HG03159 (cell line): ENCODE results near the gene CYP4V2.

Source experiments
- ATAC-seq: cut with Tn5 transposase; IDR thresholded peaks from one replicate; pipeline ENCODE4 v1.9.1; 2021; ENCODE audit warnings: mild to moderate bottlenecking, moderate library complexity; ENCODE audit not compliant: unreplicated experiment

Gene CYP4V2

DNA sequence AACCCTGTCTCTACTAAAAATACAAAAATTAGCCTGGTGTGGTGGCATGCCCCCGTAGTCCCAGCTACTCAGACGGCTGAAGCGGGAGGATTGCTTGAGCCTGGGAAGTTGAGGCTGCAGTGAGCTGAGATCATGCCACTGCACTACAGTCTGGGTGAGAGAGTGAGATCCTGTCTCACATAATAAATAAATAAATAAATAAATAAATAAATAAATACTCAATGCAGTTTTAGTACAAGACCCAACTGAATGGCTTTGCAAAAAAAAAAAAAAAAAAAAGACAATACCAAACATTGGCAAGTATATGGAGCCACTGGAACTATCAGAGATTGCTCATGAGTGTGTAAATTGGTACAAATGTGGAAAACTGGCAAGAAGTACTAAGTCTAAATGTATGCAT is 3.3 kb upstream of the CYP4V2 start:
- no peak for ATAC-seq

DNA sequence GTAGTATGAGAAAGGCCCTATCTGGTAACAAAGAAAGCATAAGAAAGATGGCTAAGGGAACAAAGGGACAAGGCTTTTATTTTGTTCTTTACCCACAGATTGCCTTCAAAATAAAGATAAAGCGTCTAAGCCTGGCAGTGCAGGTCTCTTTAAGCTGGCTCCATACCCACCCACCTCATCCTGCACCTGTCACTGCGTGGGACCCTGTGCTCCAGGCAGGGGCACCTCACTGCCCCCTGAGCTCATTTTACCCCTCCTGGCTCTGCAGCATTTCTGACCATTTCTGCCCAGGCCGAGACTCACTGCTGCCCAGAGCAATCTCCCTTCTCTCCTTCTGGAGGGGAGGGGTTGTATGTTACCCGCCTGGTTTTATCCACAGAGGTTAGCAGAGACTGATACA is 1.7 kb upstream of the CYP4V2 start:
- ATAC-seq = no peak

DNA sequence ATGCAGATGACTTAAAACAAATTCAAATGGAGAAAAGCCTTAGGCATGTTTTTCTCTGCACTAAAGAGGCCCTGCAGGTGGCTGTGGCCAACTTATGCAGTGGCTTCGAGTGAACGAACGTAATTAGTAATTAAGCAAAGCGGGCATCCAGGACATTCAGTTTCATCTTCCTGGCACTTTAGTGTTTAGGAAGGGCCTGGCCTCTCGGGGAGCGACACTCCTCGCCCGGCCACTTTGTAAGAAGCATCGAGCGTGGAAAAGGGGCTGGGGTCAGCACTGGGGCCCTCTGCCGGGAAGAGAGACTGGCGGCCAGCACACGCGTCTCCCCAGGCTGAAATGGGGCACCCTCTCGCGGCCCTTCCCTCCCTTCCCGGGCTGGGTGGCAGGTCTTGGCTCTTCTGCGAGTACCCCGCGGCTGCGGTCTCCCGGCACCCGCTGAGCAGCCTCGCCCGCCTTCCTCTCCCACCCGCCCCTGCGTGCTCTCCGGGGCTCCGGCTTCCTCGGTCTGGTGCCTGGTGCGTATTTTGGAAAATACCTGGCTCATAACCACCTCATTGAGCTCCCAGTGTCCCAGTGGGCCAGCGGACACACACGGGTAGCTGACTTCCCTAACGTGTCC is 677 bp upstream of the CYP4V2 start:
- peak; percentile 29 for ATAC-seq

DNA sequence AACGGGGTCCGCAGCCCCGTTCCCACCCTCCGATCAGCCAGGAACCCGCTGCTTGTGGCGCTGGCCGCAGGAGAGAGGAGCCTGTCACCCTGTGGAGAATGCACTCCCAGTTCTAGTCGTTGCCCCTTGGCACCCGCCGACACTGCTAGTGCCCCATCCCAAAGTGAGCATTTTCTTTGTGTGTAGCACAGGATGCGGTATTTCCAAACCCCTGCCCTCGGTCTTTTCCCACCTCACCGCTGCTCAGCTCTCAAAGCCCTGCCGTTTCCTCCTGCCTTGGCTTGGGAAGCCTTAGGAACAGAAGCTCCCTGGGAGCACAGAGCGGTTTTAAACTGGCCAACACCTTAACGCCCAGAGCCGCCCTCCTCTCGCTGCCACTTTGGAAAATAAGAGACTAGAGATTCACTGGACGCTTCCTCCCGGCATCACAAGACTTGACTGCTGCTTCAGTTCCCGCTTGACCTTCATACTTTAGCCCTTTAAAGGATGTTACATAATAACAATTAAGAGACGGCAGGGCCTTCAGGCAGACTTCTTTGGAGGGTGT is 772 bp downstream of the CYP4V2 start:
- ATAC-seq = peak; percentile 19

DNA sequence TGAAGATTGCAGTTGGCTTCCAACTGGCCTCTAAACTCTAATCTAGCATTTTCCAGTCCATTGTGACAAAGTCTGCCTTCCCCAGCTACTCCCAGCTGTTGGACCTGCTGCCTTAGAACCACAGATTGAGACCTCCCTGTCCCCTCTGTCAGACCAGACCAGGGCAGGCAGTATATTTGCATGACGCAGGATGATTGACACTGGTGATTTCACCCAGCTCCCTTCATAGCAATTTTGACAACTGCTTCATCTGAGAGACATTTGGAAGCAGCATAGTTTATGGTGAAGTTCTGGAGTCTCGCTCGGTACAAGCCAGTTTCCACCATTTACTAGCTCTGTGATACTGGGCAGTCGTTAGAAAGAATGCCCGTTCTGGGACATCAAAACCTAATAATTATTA is 2.5 kb downstream of the CYP4V2 start:
- ATAC-seq = no peak

DNA sequence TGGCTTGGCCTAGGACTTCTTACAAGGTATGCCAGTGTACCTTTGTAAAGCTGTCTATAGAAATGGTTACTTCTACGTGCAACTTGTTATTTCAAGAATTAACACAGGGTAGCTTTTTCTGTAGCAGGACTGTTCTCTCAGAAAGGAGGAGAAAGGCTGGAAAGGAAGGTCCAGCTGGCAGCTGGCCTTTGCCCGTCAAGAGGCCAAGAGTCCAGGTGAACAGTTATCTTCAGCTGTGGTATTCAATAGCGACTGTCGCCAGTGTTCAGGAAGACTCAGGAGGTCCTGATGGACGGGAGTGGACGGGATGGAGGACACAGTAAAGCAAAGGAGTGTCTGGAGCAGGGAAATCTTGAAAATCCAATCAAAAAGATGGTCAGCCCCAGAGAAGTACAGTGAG is 4.7 kb downstream of the CYP4V2 start:
- no peak for ATAC-seq

DNA sequence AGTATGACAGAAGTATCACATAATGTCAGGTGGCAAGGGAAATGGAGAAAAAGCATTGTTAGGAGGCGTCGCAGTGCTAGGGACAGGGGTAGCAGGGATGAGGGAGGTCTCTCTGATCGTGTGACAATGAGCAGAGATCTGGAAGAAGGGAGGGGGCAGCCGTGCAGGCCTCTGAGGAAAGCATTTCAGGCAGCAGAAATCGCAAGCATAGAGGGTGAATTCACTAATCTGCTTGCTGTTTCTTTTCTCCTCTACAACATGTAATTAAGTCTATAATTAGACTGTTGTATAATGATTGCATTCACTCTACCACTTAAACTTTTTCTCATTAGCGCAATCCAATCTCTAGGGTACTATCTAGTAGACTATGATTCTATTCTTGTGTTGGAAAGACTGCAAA is 9.1 kb downstream of the CYP4V2 start:
- ATAC-seq = no peak

DNA sequence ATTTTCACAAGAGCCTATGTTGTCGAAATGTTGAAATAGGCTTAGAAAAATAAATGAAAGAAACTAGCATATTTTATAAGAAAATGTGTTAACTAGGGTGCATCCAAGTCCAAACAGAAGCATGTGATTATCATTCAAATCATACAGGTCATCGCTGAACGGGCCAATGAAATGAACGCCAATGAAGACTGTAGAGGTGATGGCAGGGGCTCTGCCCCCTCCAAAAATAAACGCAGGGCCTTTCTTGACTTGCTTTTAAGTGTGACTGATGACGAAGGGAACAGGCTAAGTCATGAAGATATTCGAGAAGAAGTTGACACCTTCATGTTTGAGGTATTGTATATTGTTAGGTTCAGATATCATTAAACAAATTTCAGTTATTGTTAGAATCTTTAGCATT is 9.6 kb downstream of the CYP4V2 start:
- ATAC-seq = no peak

DNA sequence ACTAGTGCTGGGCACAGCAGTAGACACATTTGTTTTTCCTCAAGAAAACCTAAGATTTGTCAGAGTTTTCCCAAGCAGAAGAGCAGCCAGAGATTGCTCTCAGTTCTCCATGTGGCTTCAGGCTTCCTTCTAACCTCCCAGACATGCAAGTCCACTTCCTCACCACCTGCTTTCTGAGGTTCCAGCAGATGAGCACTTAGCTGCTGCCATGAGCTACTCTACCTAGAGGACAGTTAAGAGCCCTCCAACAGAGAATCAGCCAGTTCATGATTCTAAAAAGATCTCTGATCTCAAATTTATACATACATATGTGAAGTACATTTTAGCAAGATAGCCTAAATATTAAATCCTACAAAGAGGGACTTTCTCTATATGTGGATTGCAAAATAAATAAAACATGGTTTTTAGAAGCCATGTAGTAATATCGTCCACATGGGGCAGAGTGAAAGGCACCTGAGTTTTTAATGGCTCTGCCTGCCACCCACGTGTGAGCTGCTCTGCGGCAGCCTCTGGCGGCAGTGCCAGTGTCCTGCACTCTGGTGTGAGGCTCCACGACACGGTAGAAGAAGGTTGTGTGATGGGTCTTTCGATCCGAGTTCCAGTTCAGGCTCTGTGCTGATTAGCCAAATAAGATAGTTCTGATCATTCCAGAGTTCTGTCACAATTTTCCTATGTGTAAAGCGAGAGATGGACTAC is 10.3 kb downstream of the CYP4V2 start:
- ATAC-seq = peak; percentile 96

DNA sequence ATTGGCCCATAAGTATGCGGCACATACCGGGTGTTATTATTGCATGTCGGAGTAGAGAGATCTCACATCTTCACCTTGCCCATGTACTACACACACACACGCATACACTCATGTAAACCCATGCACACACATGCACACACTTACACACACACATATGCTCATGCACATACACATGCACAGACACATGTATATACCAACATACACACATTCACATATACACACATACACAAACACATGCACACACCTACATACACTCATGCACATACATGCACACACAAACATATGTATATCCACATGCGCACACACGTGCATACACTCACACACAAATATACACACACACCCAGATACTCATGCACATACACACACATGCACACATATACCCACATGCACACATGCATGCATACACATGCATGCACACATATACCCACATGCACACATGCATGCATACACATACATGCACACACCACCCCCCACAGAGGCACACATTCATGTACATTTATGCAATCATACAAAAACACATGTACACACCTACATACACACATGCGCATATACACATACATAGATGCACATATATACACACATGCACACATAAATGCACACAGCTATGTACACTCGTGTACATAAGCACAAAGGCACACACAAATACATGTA is 11.2 kb downstream of the CYP4V2 start:
- ATAC-seq = no peak

DNA sequence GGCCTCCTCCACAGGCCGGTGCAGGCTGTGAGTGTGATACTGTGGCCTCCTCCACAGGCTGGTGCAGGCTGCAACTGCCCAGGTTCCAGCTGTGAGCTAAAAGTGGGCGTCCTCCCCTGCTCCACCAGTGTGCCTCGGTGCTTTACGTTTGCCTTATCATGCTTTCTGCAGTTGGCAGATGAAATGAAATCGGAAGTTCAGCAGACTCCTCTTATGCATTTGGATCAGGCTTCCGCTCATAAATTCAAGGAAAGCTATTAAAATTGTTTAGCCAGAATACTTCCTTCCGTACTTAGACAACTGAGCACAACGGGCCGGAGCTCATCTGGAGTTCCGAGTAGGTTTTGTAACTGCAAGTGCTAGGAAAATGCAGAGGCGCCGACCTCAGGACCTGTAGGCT is 12.0 kb downstream of the CYP4V2 start:
- ATAC-seq = no peak

DNA sequence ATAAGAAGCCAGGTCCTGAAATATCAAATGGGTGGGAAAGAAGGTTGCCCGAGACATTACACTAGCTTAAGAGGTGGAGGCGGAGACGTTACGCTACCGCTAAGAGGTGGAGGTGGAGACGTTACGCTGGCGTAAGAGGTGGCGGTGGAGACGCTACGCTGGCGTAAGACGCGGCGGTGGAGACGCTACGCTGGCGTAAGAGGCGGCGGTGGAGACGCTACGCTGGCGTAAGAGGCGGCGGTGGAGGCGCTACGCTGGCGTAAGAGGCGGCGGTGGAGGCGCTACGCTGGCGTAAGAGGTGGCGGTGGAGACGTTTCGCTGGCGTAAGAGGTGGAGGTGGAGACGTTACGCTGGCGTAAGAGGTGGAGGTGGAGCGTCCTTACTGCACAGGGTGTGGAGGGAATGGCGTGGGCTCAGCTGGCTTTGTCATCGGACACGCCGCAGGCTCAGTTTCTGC is 12.8 kb downstream of the CYP4V2 start:
- peak; percentile 62 for ATAC-seq

DNA sequence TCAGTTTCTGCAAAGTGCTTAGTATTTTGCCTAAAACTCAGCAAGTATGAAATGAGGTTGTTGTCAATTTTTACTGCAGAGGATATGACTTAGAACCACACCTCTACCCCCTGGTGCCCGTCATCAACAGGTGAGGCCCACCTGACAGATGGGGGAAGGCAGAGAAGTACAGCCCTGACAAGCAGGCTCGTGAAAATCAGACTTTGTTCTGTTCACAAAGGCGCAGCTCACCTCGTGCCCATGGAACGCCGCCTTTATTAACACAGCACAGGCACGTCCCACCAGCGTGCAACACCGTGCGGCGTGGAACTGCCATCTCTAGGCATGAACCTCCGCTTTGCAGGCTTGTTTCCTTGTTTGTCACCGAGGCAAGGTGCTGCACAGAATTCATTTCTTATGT is 13.3 kb downstream of the CYP4V2 start:
- ATAC-seq = no peak

DNA sequence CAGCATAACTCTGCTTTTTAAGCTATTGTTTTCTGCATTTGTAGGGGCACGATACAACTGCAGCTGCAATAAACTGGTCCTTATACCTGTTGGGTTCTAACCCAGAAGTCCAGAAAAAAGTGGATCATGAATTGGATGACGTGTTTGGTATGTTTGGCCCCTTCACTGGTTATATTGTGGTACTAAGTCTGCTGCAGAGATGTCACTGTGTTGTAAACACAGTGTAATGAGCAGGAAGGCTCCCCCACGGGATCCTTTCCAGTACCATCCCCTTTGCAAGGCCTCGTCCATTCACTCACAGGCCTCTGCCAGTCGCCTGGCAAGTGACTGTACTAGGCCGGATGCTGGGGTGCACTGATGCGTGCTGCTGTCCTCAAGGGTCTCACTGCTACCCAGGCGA is 13.8 kb downstream of the CYP4V2 start:
- ATAC-seq = no peak

DNA sequence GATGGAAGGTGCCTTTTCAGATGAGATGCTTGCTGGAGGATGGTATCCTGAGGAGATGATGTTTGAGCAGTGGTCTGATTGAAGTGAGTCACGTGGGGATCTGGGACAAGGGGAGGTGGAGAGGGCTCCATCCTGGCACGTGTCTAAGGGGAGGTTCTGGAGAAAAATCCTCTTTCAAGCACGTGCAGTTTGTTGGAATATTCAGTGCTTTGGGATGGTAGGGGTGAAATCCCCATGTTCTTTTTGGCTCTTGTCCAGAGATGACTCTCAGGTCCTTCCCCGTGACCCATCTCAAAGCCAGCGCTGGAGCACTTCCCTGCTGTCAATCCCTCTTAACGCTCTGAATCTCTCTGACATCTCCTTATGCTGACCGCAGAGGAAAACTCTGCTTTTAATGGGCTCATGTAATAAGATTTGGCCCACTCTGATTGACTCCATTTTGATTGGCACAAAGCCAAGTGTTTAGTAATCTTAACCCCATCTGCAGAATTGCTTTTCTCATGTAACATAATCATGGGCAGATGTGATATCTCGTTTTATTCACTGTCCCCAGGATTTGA is 25.2 kb downstream of the CYP4V2 start:
- no peak for ATAC-seq

DNA sequence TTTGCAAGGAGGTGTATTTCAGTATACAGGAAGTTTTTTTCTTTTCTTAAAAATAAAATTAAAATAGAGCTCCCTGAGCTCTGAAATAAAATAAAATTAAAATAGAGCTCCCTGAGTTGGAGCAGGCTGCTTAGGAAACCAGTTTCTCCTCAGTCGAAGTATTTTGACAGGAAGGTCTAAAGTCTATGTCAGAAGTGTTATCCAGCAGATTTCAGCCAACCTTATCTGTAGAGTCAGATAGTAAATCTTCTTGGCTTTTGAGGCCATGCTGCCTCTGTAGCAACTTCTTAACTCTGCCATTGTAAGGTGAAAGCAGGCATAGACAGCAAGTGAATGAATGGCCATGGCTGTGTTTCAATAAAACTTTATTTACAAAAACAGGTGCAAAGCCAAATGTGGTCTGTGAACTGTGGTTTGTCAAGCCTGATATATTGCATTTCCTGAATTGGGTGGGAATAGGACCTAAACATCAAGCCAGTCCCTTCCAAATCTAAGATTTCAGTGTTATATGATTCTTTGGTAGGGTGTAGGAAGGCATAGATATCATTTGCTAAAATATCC is 26.4 kb downstream of the CYP4V2 start:
- no peak for ATAC-seq

DNA sequence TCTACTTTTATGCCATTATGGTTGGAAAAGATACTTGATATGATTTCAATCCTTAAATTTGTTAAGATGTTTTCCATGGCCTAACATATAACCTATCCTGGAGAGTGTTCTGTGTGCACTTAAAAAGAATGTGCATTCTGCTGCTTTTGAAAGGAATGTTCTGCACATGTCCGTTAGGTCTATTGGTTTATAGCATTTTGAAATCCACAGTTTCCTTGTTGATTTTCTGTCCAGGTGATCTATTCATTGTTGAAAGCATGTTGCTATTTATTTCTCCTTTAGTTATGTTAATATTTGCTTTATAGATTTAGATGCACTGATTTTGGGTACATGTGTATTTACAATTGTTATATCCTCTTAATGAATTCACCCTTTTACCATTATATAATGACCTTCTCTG is 30.3 kb downstream of the CYP4V2 start:
- no peak for ATAC-seq

DNA sequence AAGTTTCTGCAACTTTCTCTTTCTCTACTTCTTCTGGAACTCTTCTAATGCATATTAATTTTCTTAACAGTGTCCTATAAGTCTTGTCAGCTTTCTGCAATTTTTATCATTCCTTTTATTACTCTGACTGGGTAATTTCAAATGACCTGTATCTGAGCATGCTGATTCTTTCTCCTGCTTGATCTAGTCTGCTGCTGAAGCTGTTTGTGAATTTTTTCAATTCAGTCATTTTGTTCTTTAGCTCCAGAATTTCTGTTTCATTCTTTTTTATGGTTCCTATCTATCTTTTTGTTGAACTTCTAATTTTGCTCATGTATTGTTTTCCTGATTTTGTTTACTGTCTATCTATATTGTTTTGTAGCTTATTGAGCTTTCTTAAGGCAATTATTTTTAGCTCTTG is 34.5 kb downstream of the CYP4V2 start:
- no peak for ATAC-seq

DNA sequence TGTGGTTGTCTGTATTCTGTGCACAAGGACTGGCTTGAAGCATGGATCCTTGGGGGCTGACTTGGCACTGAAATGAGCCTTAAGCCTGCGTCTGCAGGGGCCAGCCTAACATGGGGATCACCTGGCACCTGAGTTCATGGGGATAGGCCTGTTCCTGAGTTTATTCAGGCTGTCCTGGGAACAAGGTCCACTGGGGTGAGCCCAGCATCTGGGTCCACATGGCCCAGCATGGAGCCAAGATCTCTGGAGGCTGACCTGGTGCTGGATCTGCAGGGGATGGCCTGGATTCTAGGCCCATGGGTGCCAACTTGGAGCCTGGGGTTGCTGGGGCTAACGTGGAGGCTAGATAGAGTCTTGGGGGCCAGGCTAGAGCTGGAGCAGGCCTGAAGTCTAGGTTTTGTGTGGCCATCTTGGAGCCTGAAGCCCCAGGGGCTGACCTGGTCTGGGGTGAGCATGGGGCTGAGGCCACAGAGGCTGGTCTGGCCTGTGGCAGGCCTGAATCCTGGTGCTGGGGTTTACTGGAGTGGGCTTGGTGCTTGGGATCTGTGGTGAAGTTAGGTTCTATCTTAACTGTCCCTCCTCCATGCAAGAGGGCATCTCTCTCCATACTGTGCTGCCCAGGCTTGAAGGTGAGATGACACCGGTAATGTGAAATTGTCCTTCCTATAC is 35.3 kb downstream of the CYP4V2 start:
- no peak for ATAC-seq

DNA sequence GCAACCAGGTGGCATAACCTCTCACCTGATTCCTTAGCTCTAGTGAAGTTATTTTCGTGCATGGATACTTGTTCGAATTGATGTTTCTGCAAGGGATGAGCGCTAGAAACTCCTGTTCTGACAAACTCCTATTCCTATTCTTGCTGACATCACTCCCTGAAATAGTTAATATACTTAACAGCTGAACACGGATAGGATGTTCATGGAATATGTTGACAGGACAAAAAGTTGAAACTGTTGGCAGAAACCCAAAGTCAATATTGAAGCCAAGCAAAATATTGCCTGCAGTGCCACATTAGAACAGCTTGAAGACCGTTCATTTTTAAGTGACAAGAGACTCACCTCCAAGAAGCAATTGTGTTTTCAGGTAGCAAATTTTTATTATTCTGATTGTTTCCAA is 35.9 kb downstream of the CYP4V2 start, which contains the start of gene KLKB1:
Gene KLKB1 (plus strand): TSS at position 287 of the 400 bp plus-strand sequence. CDS start 689 bp downstream, outside the sequence.
- no peak for ATAC-seq
